ENCODE results near the gene HNRNPA2B1. TPM values are rescaled to one million over a fixed set of nuclear protein-coding genes. Genes with fewer than 3 reads are reported as not detected.

HNRNPA2B1 gene
- 693 to 723 TPM (median 708 TPM) in 3 replicates for total RNA-seq

DNA sequence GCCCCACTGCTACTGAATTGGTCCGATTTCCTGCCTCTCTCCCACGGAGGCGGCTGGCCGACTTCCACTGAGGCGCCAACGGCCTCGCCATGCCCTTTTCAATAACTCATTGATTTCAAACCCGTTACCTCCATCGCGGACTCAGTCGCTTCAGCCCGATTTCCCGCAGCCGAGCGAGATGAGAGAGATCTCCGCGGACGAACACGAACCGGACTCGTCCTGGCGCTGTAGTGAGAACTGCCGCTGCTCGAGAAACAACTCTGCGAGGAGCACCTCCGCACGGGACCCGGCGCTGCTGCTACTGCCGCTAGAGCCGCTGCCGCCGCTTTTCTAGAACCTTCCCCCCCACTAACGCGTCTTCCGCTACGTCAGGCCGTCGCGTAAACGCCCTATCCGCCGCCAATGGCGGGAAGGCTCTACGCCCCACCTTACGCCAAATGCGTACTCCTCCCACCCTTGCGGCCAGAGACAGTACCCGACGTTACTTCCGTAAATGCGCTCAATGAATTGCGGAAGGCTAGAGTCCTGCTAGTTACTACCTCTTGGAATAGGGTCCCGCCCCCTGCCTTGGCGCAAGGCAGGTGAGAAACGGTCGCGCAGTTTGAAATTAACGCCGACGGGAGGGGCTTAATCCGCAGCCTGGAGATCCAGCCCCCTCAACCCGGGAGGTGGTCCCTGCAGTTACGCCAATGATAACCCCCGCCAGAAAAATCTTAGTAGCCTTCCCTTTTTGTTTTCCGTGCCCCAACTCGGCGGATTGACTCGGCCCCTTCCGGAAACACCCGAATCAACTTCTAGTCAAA is at the start of gene HNRNPA2B1:
Gene HNRNPA2B1, minus strand, starts transcription at position 303 of the 803 bp plus-strand sequence. Its CDS starts 169 bp downstream, at position 134.
- peaks cover 49% of the 10 kb centered on the region for H3K4me1 Mint-ChIP-seq
- no peaks in the 10 kb centered on the region for H3K27me3 Mint-ChIP-seq (ENCODE audit: low read depth)
- H3K4me3 Mint-ChIP-seq, result peak within 1 kb of the TSS; percentile 99
- peak within 1 kb of the TSS; percentile 100 for H3K27ac Mint-ChIP-seq
- TF ChIP-seq, protein P1, sequence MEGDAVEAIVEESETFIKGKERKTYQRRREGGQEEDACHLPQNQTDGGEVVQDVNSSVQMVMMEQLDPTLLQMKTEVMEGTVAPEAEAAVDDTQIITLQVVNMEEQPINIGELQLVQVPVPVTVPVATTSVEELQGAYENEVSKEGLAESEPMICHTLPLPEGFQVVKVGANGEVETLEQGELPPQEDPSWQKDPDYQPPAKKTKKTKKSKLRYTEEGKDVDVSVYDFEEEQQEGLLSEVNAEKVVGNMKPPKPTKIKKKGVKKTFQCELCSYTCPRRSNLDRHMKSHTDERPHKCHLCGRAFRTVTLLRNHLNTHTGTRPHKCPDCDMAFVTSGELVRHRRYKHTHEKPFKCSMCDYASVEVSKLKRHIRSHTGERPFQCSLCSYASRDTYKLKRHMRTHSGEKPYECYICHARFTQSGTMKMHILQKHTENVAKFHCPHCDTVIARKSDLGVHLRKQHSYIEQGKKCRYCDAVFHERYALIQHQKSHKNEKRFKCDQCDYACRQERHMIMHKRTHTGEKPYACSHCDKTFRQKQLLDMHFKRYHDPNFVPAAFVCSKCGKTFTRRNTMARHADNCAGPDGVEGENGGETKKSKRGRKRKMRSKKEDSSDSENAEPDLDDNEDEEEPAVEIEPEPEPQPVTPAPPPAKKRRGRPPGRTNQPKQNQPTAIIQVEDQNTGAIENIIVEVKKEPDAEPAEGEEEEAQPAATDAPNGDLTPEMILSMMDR (IDR thresholded peaks at IDR 0.05; ENCODE audit: unreplicated experiment), result no peak
- peak; percentile 89 to 99 for DNase-seq (ENCODE audit: low spot score in 2 of 2, unreplicated experiment in 2 of 2)
- H3K9me3 Mint-ChIP-seq, result no peaks in the 10 kb centered on the region
- peaks cover 22% of the 10 kb centered on the region for H3K36me3 Mint-ChIP-seq

DNA sequence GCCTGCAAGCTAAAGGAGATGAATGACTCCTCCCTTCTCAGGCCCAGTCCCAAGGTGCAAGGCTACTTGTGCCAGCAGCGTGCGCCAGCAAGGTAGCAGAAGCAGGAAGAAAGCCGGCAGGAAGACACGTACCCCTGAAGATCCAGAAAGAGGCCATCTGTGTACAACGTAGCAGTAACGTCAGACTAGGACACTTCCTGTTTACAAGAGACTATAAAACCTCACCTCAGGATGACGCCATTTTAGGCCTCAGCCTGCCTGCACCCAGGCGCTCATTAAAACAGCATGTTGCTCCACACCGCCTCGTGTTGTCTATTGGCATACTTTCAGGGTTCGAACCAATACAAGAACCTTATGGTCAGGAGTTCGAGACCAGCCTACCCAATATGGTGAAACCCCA is 49.7 kb upstream of the HNRNPA2B1 start:
- no peak overlapping the region for H3K4me3 Mint-ChIP-seq
- H3K27ac Mint-ChIP-seq, result no peak overlapping the region
- H3K27me3 Mint-ChIP-seq (ENCODE audit: low read depth), result no peaks in the 10 kb centered on the region
- H3K9me3 Mint-ChIP-seq, result no peaks in the 10 kb centered on the region
- H3K4me1 Mint-ChIP-seq, result no peaks in the 10 kb centered on the region
- H3K36me3 Mint-ChIP-seq, result no peaks in the 10 kb centered on the region
- TF ChIP-seq, protein P1 (IDR thresholded peaks at IDR 0.05; ENCODE audit: unreplicated experiment), result no peak
- DNase-seq (ENCODE audit: low spot score in 2 of 2, unreplicated experiment in 2 of 2), result no peak

DNA sequence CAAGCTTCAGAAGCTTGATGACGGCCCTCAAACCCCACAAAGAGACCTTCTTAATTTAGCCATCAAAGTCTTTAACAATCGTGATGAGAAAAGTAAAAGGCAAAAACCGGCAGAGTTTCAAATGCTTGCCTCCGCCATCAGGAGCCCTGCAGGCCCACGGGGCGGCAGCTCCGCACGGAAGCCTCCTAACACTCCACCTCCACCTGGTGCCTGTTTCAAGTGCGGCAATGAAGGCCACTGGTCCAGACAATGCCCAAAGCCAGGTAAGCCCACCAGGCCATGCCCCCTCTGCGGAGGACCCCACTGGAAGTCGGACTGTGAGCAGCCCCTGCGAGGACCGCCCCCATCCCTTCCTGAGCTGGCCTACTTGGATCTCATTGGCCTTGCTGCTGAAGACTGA is 44.6 kb upstream of the HNRNPA2B1 start:
- no peaks in the 10 kb centered on the region for H3K9me3 Mint-ChIP-seq
- no peak overlapping the region for H3K4me3 Mint-ChIP-seq
- H3K27me3 Mint-ChIP-seq (ENCODE audit: low read depth), result no peaks in the 10 kb centered on the region
- DNase-seq (ENCODE audit: low spot score in 2 of 2, unreplicated experiment in 2 of 2), result no peak
- no peak overlapping the region for H3K27ac Mint-ChIP-seq
- no peaks in the 10 kb centered on the region for H3K36me3 Mint-ChIP-seq
- TF ChIP-seq, protein P1 (IDR thresholded peaks at IDR 0.05; ENCODE audit: unreplicated experiment), result no peak
- H3K4me1 Mint-ChIP-seq, result no peaks in the 10 kb centered on the region

DNA sequence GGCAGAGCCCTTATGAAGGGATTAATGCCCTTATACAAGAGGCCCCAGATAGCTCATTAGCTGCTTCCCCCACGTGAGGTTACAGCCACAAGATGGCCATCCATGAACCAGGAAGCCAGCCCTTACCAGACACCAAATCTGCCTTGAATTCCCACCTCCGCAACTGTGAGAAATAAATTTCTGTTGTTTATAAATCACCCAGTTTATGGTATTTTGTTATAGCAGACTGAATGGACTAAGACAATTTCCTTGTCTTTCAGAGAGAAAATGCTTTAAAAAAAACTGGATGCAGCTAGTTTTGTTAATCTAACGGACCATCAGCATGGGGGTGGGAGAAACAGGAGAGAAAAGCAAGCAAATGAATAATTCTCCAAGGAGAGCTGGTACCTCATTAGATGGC is 37.5 kb upstream of the HNRNPA2B1 start:
- Mint-ChIP-seq H3K27me3 (ENCODE audit: low read depth) (peaks cover 4% of the 10 kb centered on the region), H3K4me1 (no peaks in the 10 kb centered on the region), H3K9me3 (no peaks in the 10 kb centered on the region), H3K27ac (no peak overlapping the region), H3K36me3 (no peaks in the 10 kb centered on the region), H3K4me3 (no peak overlapping the region)
- DNase-seq (ENCODE audit: low spot score in 2 of 2, unreplicated experiment in 2 of 2), result no peak
- TF ChIP-seq, protein P1 (IDR thresholded peaks at IDR 0.05; ENCODE audit: unreplicated experiment), result no peak

DNA sequence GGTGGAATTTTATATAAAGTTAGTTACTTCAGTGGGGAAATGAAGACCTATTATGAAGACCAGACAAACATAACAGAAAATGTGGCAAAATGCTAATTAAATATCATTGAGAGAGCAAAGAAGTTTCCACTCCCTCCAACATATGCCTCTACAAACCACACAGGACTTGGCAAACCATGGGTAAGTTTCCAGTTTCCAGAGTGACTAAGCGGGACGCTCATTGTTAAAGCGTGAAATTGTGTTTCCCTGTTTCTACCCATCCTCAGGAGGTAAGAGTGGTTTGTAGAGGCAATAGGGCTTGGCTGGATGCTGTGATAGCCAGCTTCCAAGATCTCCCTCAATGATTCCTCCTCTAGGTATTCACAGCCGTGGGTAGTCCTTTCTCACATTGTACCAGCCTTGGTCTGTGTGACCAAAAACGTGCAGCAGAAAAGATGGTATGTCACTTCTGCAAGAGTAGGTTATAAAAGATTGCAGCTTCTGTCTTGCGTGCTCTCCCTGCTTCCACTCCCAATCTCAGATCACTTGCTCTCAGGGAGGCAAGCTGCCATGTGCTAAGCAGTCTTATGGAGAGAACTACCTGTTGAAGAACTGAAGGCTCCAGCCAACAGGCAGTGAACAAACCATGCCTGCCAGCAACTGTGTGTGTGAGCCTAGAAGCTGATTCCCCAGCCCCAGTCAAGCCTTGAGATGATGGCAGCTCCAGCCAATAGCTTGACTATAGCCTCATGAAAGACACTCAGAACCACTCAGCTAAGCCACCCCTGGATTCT is 36.7 kb upstream of the HNRNPA2B1 start:
- Mint-ChIP-seq H3K4me1 (no peaks in the 10 kb centered on the region), H3K9me3 (no peaks in the 10 kb centered on the region), H3K27ac (no peak overlapping the region), H3K4me3 (no peak overlapping the region), H3K27me3 (ENCODE audit: low read depth) (peaks cover 4% of the 10 kb centered on the region), H3K36me3 (no peaks in the 10 kb centered on the region)
- DNase-seq (ENCODE audit: low spot score in 2 of 2, unreplicated experiment in 2 of 2), result no peak
- TF ChIP-seq, protein P1 (IDR thresholded peaks at IDR 0.05; ENCODE audit: unreplicated experiment), result no peak

Measured in mesothelial cell of epicardium (in vitro differentiated cells).